SK-N-SH (cell line): ENCODE data around the gene DIAPH1. TPM values are rescaled to one million over a fixed set of nuclear protein-coding genes. Genes with fewer than 3 reads are reported as not detected.

Source experiments
- CTCF ChIA-PET: fragments of 300-600, 350-600 bp; formaldehyde crosslinking; extraction: SDS; loops from one replicate; lab custom pipeline; 2021; lab: Yijun Ruan, JAX
- POLR2A ChIA-PET: fragments of 350-600 bp; sonication (Branson Sonifier 250); formaldehyde crosslinking; extraction: SDS; loops from one replicate; lab custom pipeline; 2020; ENCODE audit warnings: antibody characterized with exemption, inconsistent platforms; lab: Yijun Ruan, JAX
- DNase-seq: peaks from one replicate; pipeline ENCODE4 v3.0.0; 2012
- H2AFZ ChIP-seq: fragments of 200-600 bp; sonication (generic); 2 replicates; pipeline ENCODE4 v1.8.1; 2016; ENCODE audit warnings: antibody characterized with exemption, mild to moderate bottlenecking, low read depth
- H3F3A ChIP-seq: fragments of 200-600 bp; sonication (generic); replicated peaks from 2 replicates; pipeline ENCODE3; 2016; ENCODE audit warnings: antibody characterized with exemption, mild to moderate bottlenecking; ENCODE audit not compliant: insufficient read depth
- H3K27ac ChIP-seq, 2 experiments: fragments of 200-500 bp in 1 of 2; fragments of 200-600 bp in 1 of 2; sonication (Bioruptor generic) in 1 of 2; sonication (generic), shearing (Covaris generic) in 1 of 2; 2 replicates each; pipeline versions ENCODE4 v1.5.1 to v1.6.1; 2014 to 2016; ENCODE audit warnings: low read depth in 2 of 2, inconsistent platforms in 1 of 2, low read length in 1 of 2, mild to moderate bottlenecking in 1 of 2, mixed read lengths in 1 of 2
- H3K27me3 ChIP-seq: fragments of 200-600 bp; sonication (generic), shearing (Covaris generic); 2 replicates; pipeline ENCODE4 v1.6.1; 2016; ENCODE audit warnings: mixed run types; ENCODE audit not compliant: insufficient read depth
- H3K36me3 ChIP-seq, 2 experiments: fragments of 200-500 bp in 1 of 2; fragments of 200-600 bp in 1 of 2; sonication (Bioruptor generic) in 1 of 2; sonication (generic) in 1 of 2; replicated peaks in 1 of 2; 2 replicates each; pipeline versions ENCODE3 to v1.5.1; 2014 to 2016; ENCODE audit warnings: low read length in 1 of 2, mild to moderate bottlenecking in 1 of 2; ENCODE audit not compliant: insufficient read depth in 2 of 2, control insufficient read depth in 1 of 2
- H3K4me1 ChIP-seq, 2 experiments: fragments of 200-500 bp in 1 of 2; fragments of 200-600 bp in 1 of 2; sonication (Bioruptor generic) in 1 of 2; sonication (generic), shearing (Covaris generic) in 1 of 2; 2 replicates each; pipeline versions ENCODE4 v1.5.1 to v1.6.1; 2014 to 2016; ENCODE audit warnings: low read depth in 1 of 2, low read length in 1 of 2, mixed run types in 1 of 2; ENCODE audit not compliant: insufficient read depth in 2 of 2, control insufficient read depth in 1 of 2
- H3K4me2 ChIP-seq: fragments of 200-600 bp; sonication (generic), shearing (Covaris generic); 2 replicates; pipeline ENCODE4 v1.6.1; 2017; ENCODE audit warnings: mixed run types
- H3K4me3 ChIP-seq, 2 experiments: fragments of 200-500 bp in 1 of 2; fragments of 200-600 bp in 1 of 2; sonication (Bioruptor generic) in 1 of 2; sonication (generic), shearing (Covaris generic) in 1 of 2; 2 replicates each; pipeline versions ENCODE4 v1.5.1 to v1.8.1; 2014 to 2016; ENCODE audit warnings: low read depth in 2 of 2, inconsistent platforms in 1 of 2, low read length in 1 of 2, mild to moderate bottlenecking in 1 of 2, mixed read lengths in 1 of 2, moderate library complexity in 1 of 2
- H3K79me2 ChIP-seq: fragments of 200-600 bp; sonication (generic); 2 replicates; pipeline ENCODE4 v1.8.1; 2017; ENCODE audit warnings: mild to moderate bottlenecking; ENCODE audit not compliant: insufficient read depth
- H3K9ac ChIP-seq: fragments of 200-600 bp; sonication (generic); 2 replicates; pipeline ENCODE4 v1.6.1; 2017; ENCODE audit warnings: mixed run types
- H3K9me2 ChIP-seq: fragments of 200-600 bp; sonication (generic); 2 replicates; pipeline ENCODE4 v1.6.1; 2017; ENCODE audit warnings: mixed run types
- H3K9me3 ChIP-seq: fragments of 200-600 bp; sonication (generic); 2 replicates; pipeline ENCODE4 v1.6.1; 2017; ENCODE audit warnings: mixed run types, mild to moderate bottlenecking, moderate library complexity
- H4K20me1 ChIP-seq: fragments of 200-600 bp; sonication (generic); 2 replicates; pipeline ENCODE4 v1.6.1; 2017; ENCODE audit warnings: mild to moderate bottlenecking, mixed run types; ENCODE audit not compliant: insufficient read depth
- CHD2 ChIP-seq: fragments of 150-350 bp; IDR thresholded peaks from 2 replicates; pipeline ENCODE4 v1.6.1; 2018; ENCODE audit warnings: low read length; ENCODE audit not compliant: partially characterized antibody
- CTCF ChIP-seq: fragments of 200-600 bp; sonication (generic); IDR thresholded peaks from 2 replicates; pipeline ENCODE4 v1.6.1; 2017; ENCODE audit warnings: antibody characterized with exemption, mild to moderate bottlenecking, moderate library complexity
- ELF1 ChIP-seq: IDR thresholded peaks from 2 replicates; pipeline ENCODE4 v1.4.0; 2012
- EP300 ChIP-seq, 2 experiments: IDR thresholded peaks; 2 replicates each; pipeline versions ENCODE4 v1.4.0 to v1.6.1; 2012; ENCODE audit warnings: borderline replicate concordance in 1 of 2, low read depth in 1 of 2, low read length in 1 of 2
- EZH2phosphoT487 ChIP-seq: fragments of 200-600 bp; sonication (generic); IDR thresholded peaks from 2 replicates; pipeline ENCODE4 v1.6.1; 2017; ENCODE audit warnings: low read depth, mixed run types, mild to moderate bottlenecking, antibody characterized with exemption, moderate library complexity, borderline replicate concordance
- FOXM1 ChIP-seq: IDR thresholded peaks from 2 replicates; pipeline ENCODE4 v1.4.0; 2012; ENCODE audit warnings: low read depth, mild to moderate bottlenecking
- GABPA ChIP-seq: IDR thresholded peaks from 2 replicates; pipeline ENCODE4 v1.4.0; 2012; ENCODE audit warnings: low read depth, mild to moderate bottlenecking
- GATA2 ChIP-seq: sonication (generic); formaldehyde crosslinking; IDR thresholded peaks from 2 replicates; pipeline ENCODE4 v1.5.0; 2020; ENCODE audit warnings: mild to moderate bottlenecking, missing genetic modification reagents
- JUND ChIP-seq: IDR thresholded peaks from 2 replicates; pipeline ENCODE4 v1.4.0; 2012
- MAX ChIP-seq: IDR thresholded peaks from 2 replicates; pipeline ENCODE4 v1.4.0; 2012; ENCODE audit warnings: low read depth
- MXI1 ChIP-seq: IDR thresholded peaks from 2 replicates; pipeline ENCODE4 v1.6.1; 2012; ENCODE audit warnings: mild to moderate bottlenecking, low read depth, low read length, improper control_type of control experiment
- NFIC ChIP-seq: IDR thresholded peaks from 2 replicates; pipeline ENCODE4 v1.4.0; 2012; ENCODE audit warnings: borderline replicate concordance
- NRF1 ChIP-seq: IDR thresholded peaks from 2 replicates; pipeline ENCODE4 v1.6.1; 2012; ENCODE audit warnings: low read depth, mild to moderate bottlenecking, low read length
- PBX3 ChIP-seq: IDR thresholded peaks from 2 replicates; pipeline ENCODE4; 2012
- POLR2AphosphoS5 ChIP-seq: IDR thresholded peaks from 2 replicates; pipeline ENCODE4 v1.6.1; 2012; ENCODE audit warnings: low read depth, low read length
- RAD21 ChIP-seq: IDR thresholded peaks from 2 replicates; pipeline ENCODE4 v1.6.1; 2012; ENCODE audit warnings: mild to moderate bottlenecking, low read length
- RCOR1 ChIP-seq: fragments of 150-350 bp; IDR thresholded peaks from 2 replicates; pipeline ENCODE4 v1.6.1; 2017; ENCODE audit warnings: antibody characterized with exemption, low read length
- RFX5 ChIP-seq: IDR thresholded peaks from 2 replicates; pipeline ENCODE4 v1.6.1; 2012; ENCODE audit warnings: mild to moderate bottlenecking, improper control_type of control experiment, low read length
- SIN3A ChIP-seq: IDR thresholded peaks from 2 replicates; pipeline ENCODE4 v1.6.1; 2012; ENCODE audit warnings: low read depth, mild to moderate bottlenecking, low read length, moderate library complexity, borderline replicate concordance
- SMC3 ChIP-seq: IDR thresholded peaks from 2 replicates; pipeline ENCODE4 v1.6.1; 2012; ENCODE audit warnings: low read depth, low read length, improper control_type of control experiment
- TAF1 ChIP-seq: IDR thresholded peaks from 2 replicates; pipeline ENCODE4 v1.6.1; 2012; ENCODE audit warnings: low read depth, mild to moderate bottlenecking, low read length, moderate library complexity, borderline replicate concordance
- USF1 ChIP-seq: IDR thresholded peaks from 2 replicates; pipeline ENCODE4 v1.4.0; 2012; ENCODE audit warnings: low read depth, borderline replicate concordance
- USF2 ChIP-seq: fragments of 150-350 bp; IDR thresholded peaks from 2 replicates; pipeline ENCODE4 v1.6.1; 2017; ENCODE audit warnings: antibody characterized with exemption, low read length, low read depth, borderline replicate concordance
- YY1 ChIP-seq: IDR thresholded peaks from 2 replicates; pipeline ENCODE4 v1.4.0; 2012; ENCODE audit warnings: low read depth, mild to moderate bottlenecking
- WGBS: methylation state at CpG from one replicate; pipeline ENCODE4 v1.1.6; 2017; ENCODE audit warnings: low lambda C conversion rate; 5-methylcytosine and 5-hydroxymethylcytosine counted together
- polyA plus RNA-seq, 3 experiments: library from polyadenylated mRNA; depleted of rRNA; stranded (reverse); fragments of >200 nt; gene quantifications; 2 replicates each; pipeline ENCODE4 v1.2.3, GENCODE V29; 2012

DIAPH1 gene
- polyA plus RNA-seq, 1 of the 3 experiments (the other 2 are of a cell fraction): 30.4 TPM

GRCh38 chr5:141475625-141476131, 143.1 kb downstream of the DIAPH1 start, which contains the start of gene PCDHGC3:
Gene PCDHGC3 (plus strand): TSS chr5:141475966. CDS start chr5:141476117, 151 bp downstream.
- Histone ChIP-seq H3K79me2 (peaks cover 42% of the 10 kb centered on the region), H2AFZ (peak within 1 kb of the TSS; percentile 82), H3K4me3 (peak within 1 kb of the TSS; percentile 82 to 85), H3K9me2 (no peaks in the 10 kb centered on the region), H3K27ac (peak within 1 kb of the TSS; percentile 92 to 94), H4K20me1 (peaks cover 38% of the 10 kb centered on the region), H3F3A (peaks cover 25% of the 10 kb centered on the region), H3K9me3 (no peaks in the 10 kb centered on the region), H3K27me3 (no peaks in the 10 kb centered on the region), H3K4me2 (peak within 1 kb of the TSS; percentile 97), H3K4me1 (peaks cover 6 to 34% of the 10 kb centered on the region in 2 experiments; a peak in 3 of 4 replicates), H3K9ac (peak within 1 kb of the TSS; percentile 83), H3K36me3 (peaks cover 0 to 23% of the 10 kb centered on the region in 2 experiments)
- peak; percentile 90 for DNase-seq
- 0% methylated on average over 15 of the region's 28 CpGs for WGBS
- POLR2A ChIA-PET: interaction anchor here (0.9 to 1.9 kb wide), 5 partner anchors 10 to 82 kb away, joined by 3 to 14 read pairs (median 12); partner anchors contain the start of gene PCDHGC4
- CTCF ChIA-PET: interaction anchor here (0.6 to 8.6 kb wide), 22 partner anchors 9 to 354 kb away, joined by 3 to 117 read pairs (median 4); partner anchors contain the start of genes PCDHB14, PCDHB4, PCDHGB7 and PCDHGC4
- TF ChIP-seq TAF1 (0 out of 2 replicates have a peak, but pooled peaks have one; percentile 68), PBX3 (peak; percentile 72), CTCF (peak; percentile 45), NFIC (peak; percentile 88), GABPA (peak; percentile 5; the same call in 1 of the 2 replicates), RAD21 (peak; percentile 85), JUND (no peak), EP300 (IDR thresholded peaks at IDR 0.05; ENCODE audit: borderline replicate concordance in 1 of 2, low read depth in 1 of 2, low read length in 1 of 2) (peak in 1 of 2 experiments; percentile 38; a peak in 1 of 4 replicates), SMC3 (peak; percentile 61), MXI1 (peak; percentile 93), NRF1 (no peak), SIN3A (peak; percentile 86), CHD2 (peak; percentile 38), MAX (peak; percentile 86), POLR2AphosphoS5 (peak; percentile 28; the same call in 1 of the 2 replicates), USF1 (no peak), GATA2 (peak; percentile 20; the same call in 1 of the 2 replicates), USF2 (no peak), RFX5 (peak; percentile 72), EZH2phosphoT487 (no peak), YY1 (peak; percentile 62; the same call in 1 of the 2 replicates), FOXM1 (no peak), ELF1 (peak; percentile 6; the same call in 1 of the 2 replicates), RCOR1 (no peak)
